Gastroesophageal sphincter (tissue), 3 donors: ENCODE measurements around the gene PTPRN2.
"Not testable (repeated sequence)": the region's sequence is repeated elsewhere in the genome, so short reads cannot be mapped to it uniquely, and the experiment has no call there.

Experiments used
- EP300 ChIP-seq: sonication (generic); formaldehyde crosslinking; IDR thresholded peaks from one replicate; pipeline ENCODE4 v1.6.1; 2017; ENCODE audit warnings: antibody characterized with exemption, mild to moderate bottlenecking
- POLR2A ChIP-seq, 2 donors: fragments of 450-650 bp; IDR thresholded peaks; one replicate each; pipeline ENCODE4 v1.6.1; 2017; ENCODE audit warnings: antibody characterized with exemption in 2 of 2, mild to moderate bottlenecking in 2 of 2, moderate library complexity in 1 of 2
- POLR2AphosphoS5 ChIP-seq: sonication (generic); formaldehyde crosslinking; IDR thresholded peaks from one replicate; pipeline ENCODE4 v1.6.1; 2017; ENCODE audit warnings: antibody characterized with exemption
- TF ChIP-seq, protein P1 (sequence below), 4 experiments: fragments of 200-600 bp in 2 of 4; fragments of 450-650 bp in 2 of 4; sonication (generic) in 1 of 4; IDR thresholded peaks; one replicate each; pipeline ENCODE4 v1.5.1; 2017 to 2019; ENCODE audit warnings: antibody characterized with exemption in 4 of 4, mild to moderate bottlenecking in 2 of 4, moderate library complexity in 2 of 4

DNA sequence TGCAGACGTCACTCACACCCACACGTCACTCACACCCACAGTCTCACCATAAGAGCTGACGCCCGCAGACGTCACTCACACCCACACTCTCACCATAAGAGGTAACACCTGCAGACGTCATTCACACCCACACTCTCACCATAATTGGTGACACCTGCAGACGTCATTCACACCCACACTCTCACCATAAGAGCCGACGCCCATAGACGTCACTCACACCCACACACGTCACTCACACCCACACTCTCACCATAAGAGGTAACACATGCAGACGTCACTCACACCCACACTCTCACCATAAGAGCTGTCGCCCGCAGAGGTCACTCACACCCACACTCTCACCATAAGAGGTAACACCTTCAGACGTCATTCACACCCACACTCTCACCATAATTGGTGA, 246.5 kb downstream of the PTPRN2 start:
- TF ChIP-seq, protein P1, sequence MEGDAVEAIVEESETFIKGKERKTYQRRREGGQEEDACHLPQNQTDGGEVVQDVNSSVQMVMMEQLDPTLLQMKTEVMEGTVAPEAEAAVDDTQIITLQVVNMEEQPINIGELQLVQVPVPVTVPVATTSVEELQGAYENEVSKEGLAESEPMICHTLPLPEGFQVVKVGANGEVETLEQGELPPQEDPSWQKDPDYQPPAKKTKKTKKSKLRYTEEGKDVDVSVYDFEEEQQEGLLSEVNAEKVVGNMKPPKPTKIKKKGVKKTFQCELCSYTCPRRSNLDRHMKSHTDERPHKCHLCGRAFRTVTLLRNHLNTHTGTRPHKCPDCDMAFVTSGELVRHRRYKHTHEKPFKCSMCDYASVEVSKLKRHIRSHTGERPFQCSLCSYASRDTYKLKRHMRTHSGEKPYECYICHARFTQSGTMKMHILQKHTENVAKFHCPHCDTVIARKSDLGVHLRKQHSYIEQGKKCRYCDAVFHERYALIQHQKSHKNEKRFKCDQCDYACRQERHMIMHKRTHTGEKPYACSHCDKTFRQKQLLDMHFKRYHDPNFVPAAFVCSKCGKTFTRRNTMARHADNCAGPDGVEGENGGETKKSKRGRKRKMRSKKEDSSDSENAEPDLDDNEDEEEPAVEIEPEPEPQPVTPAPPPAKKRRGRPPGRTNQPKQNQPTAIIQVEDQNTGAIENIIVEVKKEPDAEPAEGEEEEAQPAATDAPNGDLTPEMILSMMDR (IDR thresholded peaks at IDR 0.05) = not testable (repeated sequence)
- TF ChIP-seq POLR2AphosphoS5; EP300; POLR2A (IDR thresholded peaks at IDR 0.05): not testable (repeated sequence)
